Uterus (tissue), 2 donors: ENCODE measurements around the gene MVK.

Source experiments
- POLR2A ChIP-seq, 2 donors: fragments of 450-650 bp; IDR thresholded peaks; one replicate each; pipeline ENCODE4 v1.6.1; 2016; ENCODE audit warnings: antibody characterized with exemption in 2 of 2, mild to moderate bottlenecking in 1 of 2, moderate library complexity in 1 of 2
- TF ChIP-seq, protein P1 (sequence below), 4 experiments: fragments of 200-600 bp in 2 of 4; fragments of 450-650 bp in 2 of 4; sonication (generic) in 2 of 4; IDR thresholded peaks; one replicate each; pipeline ENCODE4 v1.5.1; 2016 to 2019; ENCODE audit warnings: antibody characterized with exemption in 4 of 4, mild to moderate bottlenecking in 2 of 4, moderate library complexity in 1 of 4

DNA sequence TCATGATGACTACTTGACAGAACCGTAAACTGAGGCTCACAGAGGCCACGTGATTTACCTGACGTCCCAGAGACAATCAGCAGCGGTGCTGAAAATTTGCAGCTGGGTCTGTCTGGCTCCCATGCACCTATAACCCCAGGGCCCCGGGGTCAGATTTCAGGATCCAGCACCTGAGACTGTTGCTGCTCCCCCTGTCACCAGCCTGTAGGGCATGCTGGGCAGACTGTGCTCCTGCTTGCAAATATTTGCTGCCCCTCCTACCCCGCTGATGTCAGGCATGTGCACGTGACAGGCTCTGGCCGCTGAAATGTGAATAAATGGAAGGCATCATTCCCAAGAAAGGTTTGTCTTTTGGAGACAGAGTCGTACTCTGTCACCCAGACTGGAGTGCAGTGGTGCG lies 6.3 kb upstream of the MVK start:
- TF ChIP-seq, protein P1, sequence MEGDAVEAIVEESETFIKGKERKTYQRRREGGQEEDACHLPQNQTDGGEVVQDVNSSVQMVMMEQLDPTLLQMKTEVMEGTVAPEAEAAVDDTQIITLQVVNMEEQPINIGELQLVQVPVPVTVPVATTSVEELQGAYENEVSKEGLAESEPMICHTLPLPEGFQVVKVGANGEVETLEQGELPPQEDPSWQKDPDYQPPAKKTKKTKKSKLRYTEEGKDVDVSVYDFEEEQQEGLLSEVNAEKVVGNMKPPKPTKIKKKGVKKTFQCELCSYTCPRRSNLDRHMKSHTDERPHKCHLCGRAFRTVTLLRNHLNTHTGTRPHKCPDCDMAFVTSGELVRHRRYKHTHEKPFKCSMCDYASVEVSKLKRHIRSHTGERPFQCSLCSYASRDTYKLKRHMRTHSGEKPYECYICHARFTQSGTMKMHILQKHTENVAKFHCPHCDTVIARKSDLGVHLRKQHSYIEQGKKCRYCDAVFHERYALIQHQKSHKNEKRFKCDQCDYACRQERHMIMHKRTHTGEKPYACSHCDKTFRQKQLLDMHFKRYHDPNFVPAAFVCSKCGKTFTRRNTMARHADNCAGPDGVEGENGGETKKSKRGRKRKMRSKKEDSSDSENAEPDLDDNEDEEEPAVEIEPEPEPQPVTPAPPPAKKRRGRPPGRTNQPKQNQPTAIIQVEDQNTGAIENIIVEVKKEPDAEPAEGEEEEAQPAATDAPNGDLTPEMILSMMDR (IDR thresholded peaks at IDR 0.05) = no peak
- TF ChIP-seq POLR2A (IDR thresholded peaks at IDR 0.05) = no peak
